LNCaP clone FGC (cell line): ENCODE data around the gene RBCK1.
"Not testable (repeated sequence)": the region's sequence is repeated elsewhere in the genome, so short reads cannot be mapped to it uniquely, and the experiment has no call there.

Experiments
- DNase-seq: peaks from one replicate; pipeline ENCODE4 v3.0.0-alpha.2; 2011; ENCODE audit warnings: low read depth
- H3K4me3 ChIP-seq: 2 replicates; pipeline ENCODE4 v1.5.1; 2011; ENCODE audit warnings: mild to moderate bottlenecking, low read depth, low read length, control low read depth
- CTCF ChIP-seq: IDR thresholded peaks from 2 replicates; pipeline ENCODE4 v1.5.1; 2012; ENCODE audit warnings: mild to moderate bottlenecking; ENCODE audit not compliant: control insufficient read depth, insufficient read depth; ENCODE audit errors: extremely low read depth

The RBCK1 gene

GRCh38 chr20:472137-472846 is 64.2 kb downstream of the RBCK1 start:
- DNase-seq: no peak
- H3K4me3 ChIP-seq: no peak overlapping the region
- no peak for TF ChIP-seq CTCF

- no peak for DNase-seq
- no peak for TF ChIP-seq CTCF
- H3K4me3 ChIP-seq: no peak overlapping the region
Measured at GRCh38 chr20:472889-473292, 64.8 kb downstream of the RBCK1 start.

GRCh38 chr20:474581-474980 is 66.5 kb downstream of the RBCK1 start:
- H3K4me3 ChIP-seq: no peak overlapping the region
- no peak for TF ChIP-seq CTCF
- no peak for DNase-seq

GRCh38 chr20:475463-476357 is 67.6 kb downstream of the RBCK1 start:
- TF ChIP-seq CTCF: no peak
- H3K4me3 ChIP-seq: no peak overlapping the region
- no peak for DNase-seq

GRCh38 chr20:476561-477249 is 68.6 kb downstream of the RBCK1 start:
- not testable (repeated sequence) for H3K4me3 ChIP-seq, DNase-seq

GRCh38 chr20:478010-478948 is 70.2 kb downstream of the RBCK1 start:
- no peak for DNase-seq
- no peak overlapping the region for H3K4me3 ChIP-seq
- TF ChIP-seq CTCF: no peak
